Globus pallidus (tissue), 1 donor: ENCODE measurements around the gene PADI3.
"Not testable (repeated sequence)": the region's sequence is repeated elsewhere in the genome, so short reads cannot be mapped to it uniquely, and the experiment has no call there.

ENCODE experiments used
- DNase-seq: peaks from one replicate; pipeline ENCODE4 v3.0.0-alpha.2; 2015; ENCODE audit warnings: low spot score

PADI3 gene

DNA sequence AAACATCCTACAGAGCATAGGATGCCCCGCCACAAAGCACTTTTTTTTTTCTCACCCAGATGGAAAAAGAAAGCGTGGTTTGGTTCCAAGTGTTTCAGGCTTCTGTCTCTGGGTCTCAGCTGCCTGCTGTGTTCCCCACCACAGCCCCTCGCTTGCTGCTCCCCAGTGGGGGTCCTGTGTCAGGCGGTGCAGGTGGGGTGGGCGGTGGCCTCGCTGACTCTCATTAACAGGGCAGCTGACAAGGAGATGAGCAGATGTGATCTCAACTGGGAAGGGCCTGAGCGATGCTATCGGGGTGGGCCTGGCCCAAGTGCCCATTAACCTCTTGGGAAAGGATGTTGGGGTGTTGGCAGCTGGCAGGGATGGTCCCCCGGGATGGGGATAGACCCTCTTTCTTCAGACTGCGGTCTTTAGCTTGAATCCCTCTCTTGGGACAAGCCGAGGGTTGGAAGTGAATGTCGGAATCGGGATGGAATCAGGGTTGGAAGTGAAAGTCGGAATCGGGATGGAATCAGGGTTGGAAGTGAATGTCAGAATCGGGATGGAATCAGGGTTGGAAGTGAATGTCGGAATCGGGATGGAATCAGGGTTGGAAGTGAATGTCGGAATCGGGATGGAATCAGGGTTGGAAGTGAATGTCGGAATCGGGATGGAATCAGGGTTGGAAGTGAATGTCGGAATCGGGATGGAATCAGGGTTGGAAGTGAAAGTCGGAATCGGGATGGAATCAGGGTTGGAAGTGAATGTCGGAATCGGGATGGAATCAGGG, 7.7 kb upstream of the PADI3 start:
- not testable (repeated sequence) for DNase-seq

GRCh38 chr1:17241780-17242074, 7.2 kb upstream of the PADI3 start:
- DNase-seq = not testable (repeated sequence)

DNA sequence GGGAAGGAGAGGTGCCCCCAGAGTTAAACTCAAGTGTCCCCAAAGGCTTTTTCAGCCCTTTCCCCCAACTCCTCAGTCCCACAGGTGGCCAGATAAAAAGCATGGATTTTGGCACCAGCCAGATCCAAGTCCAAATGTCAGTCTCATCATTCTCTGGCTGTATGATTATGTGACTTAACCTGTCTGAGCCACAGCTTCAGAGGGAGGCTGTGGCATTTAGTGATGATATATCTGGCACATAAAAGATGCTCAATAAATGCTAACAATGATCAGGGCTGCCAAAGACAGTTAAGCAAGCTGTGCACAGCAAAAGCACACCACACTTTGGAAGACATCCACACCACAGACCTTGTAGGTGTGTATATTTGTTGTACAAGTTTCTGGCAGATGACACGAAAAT, 5.6 kb upstream of the PADI3 start:
- DNase-seq = no peak

- no peak for DNase-seq
These were observed 3.8 kb upstream of the PADI3 start for GRCh38 chr1:17244821-17245740.

DNA sequence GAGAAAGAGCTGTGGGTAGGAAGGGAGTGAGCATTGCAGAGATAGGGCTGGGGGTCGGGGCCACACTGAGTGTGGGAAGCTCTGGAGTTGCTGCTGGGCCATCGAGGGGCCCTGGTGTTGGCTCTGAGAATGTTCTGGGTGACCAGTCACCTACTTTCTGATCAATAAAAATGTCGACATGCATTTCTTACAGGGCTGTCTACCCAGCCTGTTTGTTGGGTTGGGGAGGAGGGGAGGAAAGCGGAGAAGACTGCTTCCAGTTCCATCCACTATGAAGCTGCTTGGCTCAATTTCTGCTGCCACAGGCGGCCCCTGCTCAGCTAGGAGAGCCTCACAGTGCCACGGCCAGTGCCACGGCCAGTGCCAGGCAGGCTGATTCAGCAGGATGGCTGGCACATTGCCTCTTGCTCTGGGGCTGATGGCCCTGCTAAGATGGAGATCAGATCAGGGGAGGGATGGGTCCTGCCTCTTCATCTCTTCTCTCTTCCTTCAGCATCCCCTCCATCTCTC, 3.0 kb upstream of the PADI3 start:
- DNase-seq = no peak

DNA sequence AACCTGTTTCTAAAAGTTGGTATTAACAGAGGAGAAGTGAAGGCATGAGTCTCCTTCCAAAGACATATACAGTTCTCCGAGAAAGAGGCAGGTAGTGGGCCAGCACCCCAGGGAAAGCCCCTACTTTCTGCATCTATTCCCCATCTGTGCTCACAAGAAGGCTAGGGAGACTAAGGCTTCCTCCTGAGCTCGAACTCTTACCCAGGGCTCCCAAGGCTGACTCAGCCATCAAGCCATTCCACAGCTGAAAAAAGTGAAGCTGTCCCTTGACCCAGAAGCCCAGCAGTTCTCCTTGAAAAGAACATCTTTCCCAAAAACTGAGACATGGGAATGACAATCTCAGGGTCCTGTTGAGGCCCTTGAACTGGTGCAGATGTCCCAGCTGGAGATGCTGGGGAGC, 1.9 kb upstream of the PADI3 start:
- DNase-seq = no peak

DNA sequence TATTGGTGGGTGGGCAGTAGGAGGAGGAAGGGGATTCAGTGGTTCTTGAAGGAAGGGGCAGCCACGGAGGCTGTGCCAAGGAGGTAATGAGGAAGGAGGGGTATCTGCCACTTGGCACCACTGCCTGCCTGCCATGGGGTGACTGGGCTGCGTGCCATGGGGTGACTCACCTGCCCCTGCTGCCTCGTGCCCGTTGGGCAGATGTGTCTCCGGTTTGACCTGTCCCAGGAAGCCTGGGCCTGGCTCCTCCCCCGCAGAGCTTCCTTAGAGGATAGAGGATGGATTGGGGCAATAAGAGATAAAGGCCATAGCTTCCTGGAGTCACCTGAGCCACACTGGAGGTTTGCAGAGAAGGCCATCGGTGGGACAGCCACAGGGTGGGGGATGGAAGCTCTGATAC, 1.7 kb downstream of the PADI3 start:
- DNase-seq = no peak

DNA sequence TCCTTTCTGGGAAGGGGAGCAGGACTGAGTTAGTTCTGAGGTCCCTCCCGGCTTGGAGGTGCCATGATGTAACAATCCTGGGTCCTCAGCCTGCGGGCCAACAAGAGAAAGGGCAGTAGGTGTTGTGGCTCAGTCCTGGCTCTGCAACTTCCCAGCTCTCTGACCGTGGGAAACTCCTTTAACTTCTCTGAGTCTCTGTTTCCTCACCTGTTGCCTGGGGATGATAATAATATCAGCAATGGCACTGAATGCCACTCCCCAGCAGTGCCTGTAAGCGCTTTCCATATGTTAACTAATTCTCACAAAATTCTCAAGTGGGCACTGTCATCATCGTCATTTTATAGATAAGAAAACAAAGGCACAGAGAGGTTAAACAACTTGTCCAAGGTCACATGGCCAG, 2.3 kb downstream of the PADI3 start:
- no peak for DNase-seq

DNA sequence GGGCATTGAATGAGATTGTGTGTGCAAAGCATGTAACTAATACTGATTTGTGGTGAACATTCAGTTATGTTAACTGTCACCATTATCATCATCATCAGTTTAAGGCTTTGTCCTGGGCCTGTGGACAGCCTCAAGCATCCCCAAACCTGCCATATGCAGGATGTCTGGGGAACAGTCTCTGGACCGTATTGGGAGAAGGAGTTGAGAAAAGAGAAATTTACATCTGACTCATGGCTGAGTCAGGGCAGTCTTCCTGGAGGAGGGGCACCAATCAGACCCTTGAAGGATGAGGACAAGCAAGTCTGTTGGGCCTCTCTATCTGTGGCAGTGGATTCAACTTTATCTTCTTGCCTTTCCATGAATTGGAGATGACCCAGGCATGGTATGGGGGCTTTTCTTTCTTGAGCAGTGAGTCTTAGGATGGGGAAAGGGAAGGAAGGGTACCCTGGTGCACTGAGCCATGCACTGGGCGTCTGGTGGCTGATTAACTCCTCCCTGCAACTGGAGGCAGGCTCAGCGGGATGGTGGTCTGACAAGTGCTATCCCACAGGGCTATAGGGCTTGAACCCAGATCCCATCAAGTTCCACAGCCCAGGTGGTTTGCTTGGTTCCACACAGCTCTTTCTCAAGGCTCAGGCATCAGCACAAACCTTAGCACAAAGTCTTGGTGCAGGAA, 2.9 kb downstream of the PADI3 start:
- DNase-seq = no peak

DNA sequence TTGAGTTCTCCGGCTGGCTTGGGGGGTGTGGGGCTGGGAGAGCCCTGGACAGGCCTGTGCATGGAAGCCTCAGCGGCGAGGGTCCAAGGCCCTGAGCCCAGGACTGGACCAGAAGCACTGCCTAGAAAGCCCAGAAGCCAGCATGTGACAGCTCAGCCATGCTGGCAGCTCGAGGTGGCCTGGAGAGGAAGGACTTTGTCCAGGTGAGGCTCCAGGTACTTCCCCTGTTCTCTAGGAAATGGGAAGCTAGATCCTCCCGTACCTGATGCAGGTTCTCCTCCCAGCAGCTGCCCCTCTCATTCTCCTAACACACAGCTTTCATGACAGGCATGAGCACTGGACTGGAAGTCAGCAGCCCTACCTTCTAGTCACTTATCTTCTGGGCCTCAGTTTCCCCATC, 6.4 kb downstream of the PADI3 start:
- no peak for DNase-seq

DNA sequence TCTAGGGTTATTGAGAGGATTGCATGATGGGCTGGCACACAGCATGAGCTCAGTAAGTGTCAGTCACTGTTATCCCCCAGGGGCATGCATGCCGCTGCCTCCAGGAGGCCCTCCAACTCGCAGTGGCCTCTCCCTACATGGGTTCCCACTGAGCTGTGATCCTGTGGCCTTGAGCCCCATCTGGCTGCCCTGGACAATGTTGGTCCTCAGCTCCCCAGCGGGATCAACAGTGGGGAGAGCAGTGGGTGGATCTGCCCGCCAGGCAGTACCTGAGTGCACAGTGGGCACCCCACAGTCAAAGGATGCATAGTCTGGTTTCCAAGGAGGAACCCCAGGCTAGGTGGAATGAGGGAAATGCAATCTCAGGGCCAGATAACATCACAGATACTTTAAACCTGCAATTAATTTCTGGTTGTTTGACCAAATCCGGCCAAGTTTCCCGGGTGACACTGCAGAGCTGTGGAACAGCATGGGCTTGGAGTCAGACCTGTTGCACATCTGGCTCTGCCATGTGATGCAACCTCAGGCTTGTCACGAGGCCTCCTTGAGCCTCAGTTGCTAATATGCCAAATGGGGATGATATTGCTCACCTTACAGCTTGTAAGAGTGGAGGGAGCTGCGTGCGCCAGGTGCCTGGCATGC, 9.3 kb downstream of the PADI3 start:
- DNase-seq = no peak

DNA sequence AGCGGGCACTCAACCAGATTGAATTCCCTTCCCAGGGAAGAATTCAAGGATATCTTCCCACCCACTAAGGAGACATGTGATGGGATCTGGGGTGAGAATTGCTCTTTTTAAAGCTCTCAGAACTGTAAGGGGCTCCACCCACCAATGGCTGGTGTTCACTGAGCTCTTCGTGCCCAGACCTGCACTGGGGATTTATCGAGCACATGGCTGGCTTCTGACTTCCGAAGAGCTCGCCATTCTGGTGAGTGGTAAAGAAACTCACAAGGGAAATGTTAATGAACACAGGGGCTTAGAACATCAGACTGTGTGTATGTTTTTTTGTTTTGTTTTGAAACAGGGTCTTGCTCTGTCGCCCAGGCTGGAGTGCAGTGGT, 9.8 kb downstream of the PADI3 start:
- DNase-seq = no peak

DNA sequence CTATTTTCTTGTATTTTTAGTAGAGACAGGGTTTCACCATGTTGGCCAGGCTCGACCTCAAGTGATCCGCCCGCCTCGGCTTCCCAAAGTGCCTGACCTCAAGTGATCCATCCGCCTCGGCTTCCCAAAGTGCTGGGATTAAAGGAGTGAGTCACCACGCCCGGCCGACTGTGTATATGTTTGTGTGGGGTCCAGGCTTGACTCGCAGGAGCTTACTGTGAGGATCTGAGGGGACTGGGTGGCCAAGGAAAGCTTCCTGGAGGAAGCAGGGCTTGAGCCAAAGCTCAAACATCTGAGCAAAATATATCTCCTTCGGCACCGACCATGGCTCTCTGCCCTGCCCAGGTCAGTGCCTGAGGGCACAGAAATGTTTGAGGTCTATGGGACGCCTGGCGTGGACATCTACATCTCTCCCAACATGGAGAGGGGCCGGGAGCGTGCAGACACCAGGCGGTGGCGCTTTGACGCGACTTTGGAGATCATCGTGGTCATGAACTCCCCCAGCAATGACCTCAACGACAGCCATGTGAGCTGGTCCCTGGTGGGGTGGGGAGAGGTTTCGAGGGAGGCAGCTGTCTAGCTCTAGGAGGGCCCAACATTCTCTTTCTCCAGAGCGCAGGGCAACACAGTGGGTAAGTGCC, 10.5 kb downstream of the PADI3 start:
- no peak for DNase-seq

DNA sequence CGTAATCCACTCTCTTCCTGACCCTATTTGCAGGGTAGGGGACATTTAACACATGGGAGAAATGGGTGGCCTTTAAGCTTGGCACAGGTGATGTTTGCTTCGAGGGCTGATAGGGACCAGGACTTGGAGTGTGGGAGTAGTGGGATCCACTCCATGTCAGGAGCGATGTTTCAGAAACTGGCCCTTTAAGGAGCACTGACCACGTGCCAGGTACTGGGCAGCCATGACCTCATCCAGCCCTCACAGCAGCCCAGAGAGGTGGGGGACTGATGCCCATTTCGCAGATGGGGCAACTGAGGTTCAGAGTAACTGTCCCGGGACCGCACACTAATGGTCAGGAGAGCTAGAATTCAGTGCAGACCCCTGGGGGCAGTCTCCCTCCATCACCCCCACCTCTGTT, 11.4 kb downstream of the PADI3 start:
- DNase-seq = no peak

DNA sequence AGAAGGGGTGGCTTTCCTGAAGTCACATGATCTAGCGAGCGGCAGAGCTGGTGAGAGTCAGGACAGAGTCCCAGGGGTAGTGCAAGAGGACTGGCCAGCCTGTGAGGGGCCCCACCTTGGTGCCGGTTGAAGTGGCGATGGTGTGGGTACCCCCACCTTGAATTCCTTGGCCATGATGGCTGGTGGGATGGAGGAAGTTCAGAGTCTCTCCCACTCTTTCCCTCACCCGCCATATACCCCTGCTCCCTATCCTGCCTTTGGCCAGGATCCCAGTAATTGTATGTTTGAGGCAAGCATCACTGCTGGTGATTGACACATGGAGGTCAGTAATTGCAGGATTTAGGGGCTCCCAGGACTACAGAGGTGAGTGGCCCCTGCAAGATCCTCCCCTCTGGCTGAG, 11.8 kb downstream of the PADI3 start:
- no peak for DNase-seq

GRCh38 chr1:17263936-17264335, 15.0 kb downstream of the PADI3 start:
- DNase-seq = no peak

DNA sequence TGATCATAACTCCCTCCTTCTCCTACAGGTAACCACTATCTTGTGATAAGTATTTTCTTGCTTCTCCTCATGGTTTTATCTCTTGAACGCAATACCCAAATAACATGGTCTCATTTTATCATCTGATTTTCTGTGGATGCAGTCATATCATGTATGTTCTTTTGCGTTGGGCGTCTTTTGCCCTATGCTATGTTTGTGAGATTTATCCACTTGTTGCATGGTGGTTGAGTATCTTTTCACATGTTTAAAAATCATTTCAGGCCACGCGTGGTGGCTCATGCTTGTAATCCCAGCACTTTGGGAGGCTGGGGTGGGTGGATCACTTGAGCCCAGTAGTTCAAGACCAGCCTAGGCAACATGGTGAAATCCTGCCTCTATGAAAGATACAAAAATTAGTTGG, 15.6 kb downstream of the PADI3 start:
- no peak for DNase-seq

DNA sequence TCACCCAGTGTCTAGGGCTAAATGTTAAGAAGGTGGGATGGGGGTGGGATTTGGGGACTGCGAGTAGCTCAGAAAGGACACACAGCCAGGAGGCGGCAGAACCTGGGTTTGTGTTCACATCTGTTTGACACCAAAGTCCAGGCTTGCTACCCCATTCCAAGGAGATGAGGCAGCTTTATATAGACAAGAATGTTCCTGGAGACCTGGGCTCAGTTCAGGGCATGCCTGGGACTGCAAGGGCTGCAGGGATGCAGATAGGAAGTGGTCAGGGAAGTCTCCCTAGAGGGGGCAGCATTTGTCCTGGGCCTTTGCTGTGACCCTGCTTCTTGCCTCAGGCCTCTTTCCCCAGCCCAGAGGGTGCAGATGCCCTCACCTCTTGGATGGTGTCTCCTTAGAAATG, 16.3 kb downstream of the PADI3 start:
- DNase-seq = no peak

DNA sequence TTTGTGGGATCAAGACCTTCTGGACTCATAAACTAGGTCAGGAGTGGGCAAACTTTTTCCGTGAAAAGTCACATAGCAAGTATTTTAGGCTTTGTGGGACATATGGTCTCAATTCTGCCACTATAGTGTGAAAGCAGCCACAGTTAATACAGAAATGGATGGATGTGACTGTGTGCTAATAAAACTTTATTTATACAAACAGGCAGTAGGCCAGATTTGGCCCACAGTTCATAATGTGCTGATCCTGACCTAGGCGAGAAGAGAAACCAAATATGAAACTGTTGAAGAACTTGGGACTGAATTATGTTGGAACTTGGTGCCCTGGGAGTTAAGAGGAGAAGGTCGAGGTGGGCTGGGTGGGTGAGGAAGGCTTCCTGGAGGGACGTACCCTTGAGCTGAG, 17.1 kb downstream of the PADI3 start:
- no peak for DNase-seq

GRCh38 chr1:17270891-17271765, 22.2 kb downstream of the PADI3 start:
- no peak for DNase-seq

- DNase-seq = no peak
These were observed 23.2 kb downstream of the PADI3 start for GRCh38 chr1:17272066-17272465.
